Brain pericyte (primary cell): ENCODE results near the gene NHERF1.

Experiments used
- DNase-seq: peaks from one replicate; pipeline ENCODE4 v3.0.0-alpha.2; 2012; ENCODE audit warnings: low read depth, low spot score

Gene NHERF1

DNA sequence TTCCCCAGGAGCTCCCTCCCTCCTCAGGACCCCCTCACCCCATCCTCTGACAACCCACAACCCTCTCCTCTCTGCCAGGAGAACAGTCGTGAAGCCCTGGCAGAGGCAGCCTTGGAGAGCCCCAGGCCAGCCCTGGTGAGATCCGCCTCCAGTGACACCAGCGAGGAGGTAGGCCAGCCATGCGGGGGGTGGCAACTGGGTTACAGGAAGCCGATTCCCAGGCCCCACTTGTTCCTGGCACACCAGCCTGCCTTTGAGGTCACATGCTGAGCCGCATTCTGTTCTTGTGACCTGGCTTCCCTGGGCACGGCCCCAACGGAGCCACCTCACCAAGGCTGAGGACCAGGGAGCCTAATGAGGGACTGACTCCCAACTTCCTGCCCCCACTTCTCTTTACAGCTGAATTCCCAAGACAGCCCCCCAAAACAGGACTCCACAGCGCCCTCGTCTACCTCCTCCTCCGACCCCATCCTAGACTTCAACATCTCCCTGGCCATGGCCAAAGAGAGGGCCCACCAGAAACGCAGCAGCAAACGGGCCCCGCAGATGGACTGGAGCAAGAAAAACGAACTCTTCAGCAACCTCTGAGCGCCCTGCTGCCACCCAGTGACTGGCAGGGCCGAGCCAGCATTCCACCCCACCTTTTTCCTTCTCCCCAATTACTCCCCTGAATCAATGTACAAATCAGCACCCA is 19.8 kb downstream of the NHERF1 start:
- DNase-seq, result no peak

DNA sequence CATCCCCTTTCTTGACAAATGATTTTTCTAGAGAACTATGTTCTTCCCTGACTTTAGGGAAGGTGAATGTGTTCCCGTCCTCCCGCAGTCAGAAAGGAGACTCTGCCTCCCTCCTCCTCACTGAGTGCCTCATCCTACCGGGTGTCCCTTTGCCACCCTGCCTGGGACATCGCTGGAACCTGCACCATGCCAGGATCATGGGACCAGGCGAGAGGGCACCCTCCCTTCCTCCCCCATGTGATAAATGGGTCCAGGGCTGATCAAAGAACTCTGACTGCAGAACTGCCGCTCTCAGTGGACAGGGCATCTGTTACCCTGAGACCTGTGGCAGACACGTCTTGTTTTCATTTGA is 20.3 kb downstream of the NHERF1 start:
- no peak for DNase-seq

GRCh38 chr17:74769266-74769855 is 20.9 kb downstream of the NHERF1 start:
- DNase-seq, result no peak

GRCh38 chr17:74769856-74770497 is 21.5 kb downstream of the NHERF1 start:
- DNase-seq, result no peak

DNA sequence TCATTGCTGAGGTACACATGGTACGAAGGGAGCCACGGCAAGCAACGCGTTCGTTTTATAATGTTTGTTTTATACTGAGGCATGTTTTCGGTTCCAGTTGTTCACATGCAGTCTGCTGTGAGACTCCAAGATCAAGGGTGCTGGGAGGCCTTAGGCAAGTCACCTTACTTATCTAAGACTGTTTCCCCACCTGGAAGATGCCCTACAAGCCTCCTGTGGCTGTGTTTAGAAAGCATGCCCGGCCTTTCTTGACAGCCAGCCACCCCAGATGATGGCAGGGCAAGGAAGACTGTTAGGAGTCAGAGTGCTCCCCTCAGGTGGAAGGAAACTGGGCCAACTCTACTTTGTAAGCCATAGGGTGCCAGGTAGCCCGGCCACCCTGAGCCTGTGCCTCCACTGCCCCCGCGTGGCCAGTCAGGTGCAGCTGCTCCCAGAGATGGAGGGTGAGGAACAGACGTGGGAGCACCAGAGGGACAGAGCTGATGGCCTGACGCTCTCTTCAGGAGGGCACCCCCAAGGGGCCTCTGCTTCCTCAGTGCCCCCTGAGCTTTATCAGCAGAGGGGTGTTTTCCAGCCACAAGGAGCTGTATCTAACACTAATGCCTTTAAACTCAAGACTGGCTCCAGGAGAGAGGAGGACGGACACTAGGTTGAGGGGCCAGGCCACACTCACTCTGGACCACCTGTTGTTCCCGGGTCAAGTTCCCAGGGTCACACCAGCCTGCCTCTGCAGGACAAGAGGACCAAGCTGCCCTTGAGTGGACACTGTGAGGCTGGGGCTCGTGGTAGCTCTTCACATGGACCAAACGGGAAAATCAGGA is 22.3 kb downstream of the NHERF1 start:
- DNase-seq, result no peak

- DNase-seq, result no peak
These were observed 23.0 kb downstream of the NHERF1 start for GRCh38 chr17:74771319-74771914.

DNA sequence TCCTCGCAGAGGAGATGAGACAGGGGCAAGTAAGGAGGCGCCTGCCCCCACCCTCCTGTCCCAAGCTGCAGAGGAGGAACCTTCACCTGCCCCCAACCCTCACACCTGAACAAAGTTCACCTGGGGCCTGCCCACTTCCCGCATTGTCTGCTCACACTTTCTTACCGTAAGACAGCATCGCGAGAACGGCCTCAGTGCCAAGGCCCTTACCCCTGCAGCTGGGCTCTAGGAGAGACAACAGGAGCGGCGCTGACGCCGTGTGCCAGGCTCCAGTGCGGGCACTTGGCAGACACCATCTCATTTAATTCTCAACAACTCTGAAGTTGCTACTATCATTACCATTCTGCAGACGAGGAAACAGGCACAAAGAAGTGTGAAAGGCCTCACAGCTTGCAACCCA is 23.6 kb downstream of the NHERF1 start:
- no peak for DNase-seq

- no peak for DNase-seq
These were observed 25.0 kb downstream of the NHERF1 start for GRCh38 chr17:74773414-74773813.

DNA sequence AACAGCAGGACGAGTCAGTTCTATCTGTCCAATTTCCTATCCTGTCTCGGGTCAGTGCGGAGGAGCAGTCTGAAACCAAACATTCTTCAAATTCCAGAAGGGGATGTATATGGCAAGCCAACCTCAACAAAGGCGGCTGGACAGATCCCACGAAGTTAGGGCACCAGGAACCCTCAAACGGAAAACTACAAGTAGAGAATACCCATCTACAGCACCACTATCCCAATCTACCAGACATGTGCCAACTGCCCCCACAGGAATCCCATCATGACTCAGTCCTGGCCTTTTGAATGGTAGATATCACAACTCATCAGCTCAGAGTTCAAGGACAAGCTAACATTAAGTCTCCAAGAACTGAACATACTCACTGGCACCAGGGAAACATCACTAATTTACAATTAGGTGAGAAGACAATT is 25.5 kb downstream of the NHERF1 start:
- no peak for DNase-seq

GRCh38 chr17:74775409-74776043 is 27.1 kb downstream of the NHERF1 start:
- DNase-seq, result no peak

DNA sequence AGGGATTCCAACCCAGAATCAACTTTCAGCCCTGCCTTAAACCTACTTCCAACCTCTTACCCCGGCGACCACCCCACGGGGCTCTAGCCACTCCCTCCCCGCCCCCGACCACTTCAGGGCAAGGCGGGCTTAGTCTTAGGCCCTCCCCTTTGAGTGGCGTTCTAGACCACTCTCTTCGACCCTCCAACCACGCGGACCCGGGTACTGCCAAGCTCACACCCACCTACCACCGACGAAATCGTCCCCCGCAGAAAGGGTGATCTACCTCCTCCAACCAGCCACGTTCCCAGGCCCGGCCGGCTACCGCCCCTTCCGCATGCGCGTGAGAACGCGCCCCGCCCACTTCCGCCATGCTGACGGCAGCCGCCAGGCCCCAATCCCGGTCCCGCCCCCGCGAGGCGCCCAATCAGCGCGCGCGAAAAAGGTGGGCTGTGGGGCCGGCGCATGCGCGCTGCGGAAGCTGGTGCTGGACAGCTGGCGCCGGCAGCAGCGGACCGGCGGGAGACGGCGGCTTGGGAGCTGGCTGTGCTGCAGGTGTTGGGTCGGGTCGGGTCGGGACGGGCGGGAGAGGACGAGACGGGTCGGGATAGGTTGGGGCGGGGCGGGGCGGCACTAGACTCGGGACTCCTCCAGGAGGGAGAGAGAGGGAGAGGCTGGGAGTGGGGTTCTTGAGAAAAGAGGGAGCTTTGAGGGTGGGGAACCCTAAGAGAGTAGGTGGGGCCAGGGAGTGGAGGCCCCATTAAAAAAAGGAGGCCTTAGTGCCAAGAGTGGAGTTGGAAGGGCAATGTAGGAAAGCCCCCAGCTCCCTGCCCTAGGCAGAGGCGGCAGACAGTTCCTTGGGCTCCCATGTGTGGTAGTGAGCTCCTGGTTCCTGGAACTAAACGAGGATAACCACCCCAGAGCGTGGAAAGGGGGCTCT is 27.9 kb downstream of the NHERF1 start, which contains the start of gene NAT9:
Gene NAT9, minus strand, starts transcription at position 302 of the 919 bp plus-strand sequence. CDS start 647 bp downstream, outside the sequence.
- peak; percentile 89 for DNase-seq

DNA sequence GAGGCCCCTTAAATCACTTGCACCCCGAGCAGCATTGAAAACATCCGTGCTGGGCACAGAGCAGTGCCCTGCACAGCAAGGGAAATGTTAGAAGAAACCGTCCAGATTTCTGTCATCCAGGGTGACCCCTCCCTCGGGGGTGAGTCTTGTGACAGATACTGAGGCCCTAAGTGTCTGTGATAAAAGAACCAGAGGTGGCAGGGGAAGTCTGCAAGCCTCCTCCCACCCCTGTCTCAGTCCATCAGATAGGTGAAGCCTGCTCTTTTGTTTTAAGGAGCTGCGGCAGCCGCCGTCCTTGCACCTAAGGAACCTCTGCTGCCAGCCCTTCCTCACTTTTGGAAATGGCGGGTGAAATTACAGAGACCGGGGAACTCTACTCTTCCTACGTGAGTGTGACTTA is 28.6 kb downstream of the NHERF1 start:
- no peak for DNase-seq

DNA sequence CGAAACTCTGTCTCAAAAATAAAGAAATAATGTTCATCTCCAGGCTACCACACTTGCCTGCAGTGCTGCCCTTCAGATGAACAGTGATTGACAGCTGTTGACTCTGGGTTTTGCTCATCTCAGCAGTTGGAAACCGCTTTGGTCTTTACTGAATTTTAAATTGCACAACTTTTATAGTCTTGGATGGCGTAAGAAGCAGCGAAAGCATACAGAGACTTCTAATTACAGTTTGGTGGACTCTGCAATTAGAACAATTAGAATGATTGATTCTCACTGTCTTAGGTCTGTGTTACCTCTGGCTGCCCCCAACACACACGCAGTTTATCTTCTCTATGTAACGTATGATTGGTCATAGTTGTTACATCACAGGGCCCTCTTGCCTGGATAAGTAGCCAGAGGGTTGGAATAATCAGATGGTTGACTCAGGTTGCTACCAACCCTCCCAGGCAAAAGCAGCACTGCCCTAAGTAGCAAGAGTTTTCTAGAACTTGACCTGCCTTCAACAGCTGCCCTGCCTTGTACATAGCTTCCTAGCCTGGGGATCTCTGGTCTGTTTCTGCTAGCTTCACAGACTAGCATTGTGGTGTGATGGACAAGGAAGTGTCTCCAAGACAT is 29.6 kb downstream of the NHERF1 start:
- DNase-seq, result no peak

- no peak for DNase-seq
These were observed 30.5 kb downstream of the NHERF1 start for GRCh38 chr17:74778960-74779359.

GRCh38 chr17:74779501-74779900 is 31.1 kb downstream of the NHERF1 start:
- DNase-seq, result no peak

- no peak for DNase-seq
These were observed 31.5 kb downstream of the NHERF1 start for GRCh38 chr17:74779948-74780400.

- no peak for DNase-seq
These were observed 32.2 kb downstream of the NHERF1 start for GRCh38 chr17:74780443-74781238.

- DNase-seq, result no peak
These were observed 34.1 kb downstream of the NHERF1 start for GRCh38 chr17:74782571-74782970.
